ENCODE measurements around the gene KCNMA1. TPM values are rescaled to one million over a fixed set of nuclear protein-coding genes. Genes with fewer than 3 reads are reported as not detected.

Gene KCNMA1
- total RNA-seq, 1 experiment from 2014 or later = 0.45 TPM

DNA sequence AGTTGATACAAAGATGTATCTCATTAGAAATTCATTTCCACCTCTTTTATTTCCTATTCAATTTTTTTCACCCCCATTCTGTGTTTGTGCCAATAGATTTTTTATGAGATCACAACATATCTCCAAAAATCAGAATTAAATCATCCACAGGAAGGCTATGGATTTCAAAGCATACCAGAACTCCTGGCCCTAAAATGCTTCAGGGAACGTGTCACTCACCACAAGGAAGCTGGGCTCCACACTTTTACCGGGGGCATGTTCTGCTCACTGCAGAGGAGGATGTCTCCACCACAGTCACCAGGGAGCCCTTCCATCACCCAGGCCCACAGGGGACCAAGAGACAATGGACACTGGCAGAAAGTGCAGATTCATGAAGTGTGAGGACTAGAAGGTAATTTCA lies 456.8 kb downstream of the KCNMA1 start:
- no TSS peak for BruUV-seq (replicated peaks)
- TF ChIP-seq, protein P1, sequence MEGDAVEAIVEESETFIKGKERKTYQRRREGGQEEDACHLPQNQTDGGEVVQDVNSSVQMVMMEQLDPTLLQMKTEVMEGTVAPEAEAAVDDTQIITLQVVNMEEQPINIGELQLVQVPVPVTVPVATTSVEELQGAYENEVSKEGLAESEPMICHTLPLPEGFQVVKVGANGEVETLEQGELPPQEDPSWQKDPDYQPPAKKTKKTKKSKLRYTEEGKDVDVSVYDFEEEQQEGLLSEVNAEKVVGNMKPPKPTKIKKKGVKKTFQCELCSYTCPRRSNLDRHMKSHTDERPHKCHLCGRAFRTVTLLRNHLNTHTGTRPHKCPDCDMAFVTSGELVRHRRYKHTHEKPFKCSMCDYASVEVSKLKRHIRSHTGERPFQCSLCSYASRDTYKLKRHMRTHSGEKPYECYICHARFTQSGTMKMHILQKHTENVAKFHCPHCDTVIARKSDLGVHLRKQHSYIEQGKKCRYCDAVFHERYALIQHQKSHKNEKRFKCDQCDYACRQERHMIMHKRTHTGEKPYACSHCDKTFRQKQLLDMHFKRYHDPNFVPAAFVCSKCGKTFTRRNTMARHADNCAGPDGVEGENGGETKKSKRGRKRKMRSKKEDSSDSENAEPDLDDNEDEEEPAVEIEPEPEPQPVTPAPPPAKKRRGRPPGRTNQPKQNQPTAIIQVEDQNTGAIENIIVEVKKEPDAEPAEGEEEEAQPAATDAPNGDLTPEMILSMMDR (IDR thresholded peaks at IDR 0.05; ENCODE audit: unreplicated experiment) = no peak
- no peak overlapping the region for H3K27ac Mint-ChIP-seq (ENCODE audit: unreplicated experiment)
- CTCF ChIA-PET = no interaction called here
- no peak overlapping the region for H3K4me3 Mint-ChIP-seq (ENCODE audit: low read depth, unreplicated experiment)
- intact Hi-C loops (cut with micrococcal nuclease; ENCODE audit: unreplicated experiment) = no loop called here
- H3K4me1 Mint-ChIP-seq (ENCODE audit: low read depth, unreplicated experiment) = peaks cover 6% of the 10 kb centered on the region
- H3K36me3 Mint-ChIP-seq (ENCODE audit: insufficient read depth, unreplicated experiment) = no peaks in the 10 kb centered on the region
- DNase-seq = no peak
- no peaks in the 10 kb centered on the region for H3K9me3 Mint-ChIP-seq (ENCODE audit: low read depth, unreplicated experiment)
- no peaks in the 10 kb centered on the region for H3K27me3 Mint-ChIP-seq (ENCODE audit: unreplicated experiment)

DNA sequence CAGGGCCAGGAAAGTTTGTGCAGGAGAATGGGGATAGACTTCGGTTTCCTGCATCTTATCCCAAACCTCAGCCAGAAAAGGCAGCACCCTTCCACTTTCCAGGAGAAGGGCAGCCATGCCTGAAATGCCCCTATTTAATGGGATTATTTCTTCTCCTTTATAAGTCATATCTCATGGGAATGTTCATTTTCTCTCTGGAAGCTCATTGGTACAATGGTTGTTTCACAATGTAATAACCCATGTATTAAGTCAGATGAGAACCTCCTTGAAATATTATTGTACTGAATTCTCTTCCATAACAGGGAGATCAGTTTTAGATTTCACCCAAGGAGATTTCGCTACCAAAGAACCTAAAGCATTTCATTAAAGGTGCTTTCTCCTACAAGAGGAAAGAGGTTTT lies 457.5 kb downstream of the KCNMA1 start:
- H3K27me3 Mint-ChIP-seq (ENCODE audit: unreplicated experiment) = no peaks in the 10 kb centered on the region
- no peaks in the 10 kb centered on the region for H3K36me3 Mint-ChIP-seq (ENCODE audit: insufficient read depth, unreplicated experiment)
- no peak for DNase-seq
- no peaks in the 10 kb centered on the region for H3K9me3 Mint-ChIP-seq (ENCODE audit: low read depth, unreplicated experiment)
- no peak overlapping the region for H3K4me3 Mint-ChIP-seq (ENCODE audit: low read depth, unreplicated experiment)
- no peaks in the 10 kb centered on the region for H3K4me1 Mint-ChIP-seq (ENCODE audit: low read depth, unreplicated experiment)
- no TSS peak for BruUV-seq (replicated peaks)
- CTCF ChIA-PET = interaction anchor here (0.6 kb wide), 1 partner anchor 417 kb away, joined by 3 read pairs; no protein-coding TSS in a partner anchor
- no peak overlapping the region for H3K27ac Mint-ChIP-seq (ENCODE audit: unreplicated experiment)
- intact Hi-C loops (cut with micrococcal nuclease; ENCODE audit: unreplicated experiment) = no loop called here
- TF ChIP-seq, protein P1 (IDR thresholded peaks at IDR 0.05; ENCODE audit: unreplicated experiment) = no peak

DNA sequence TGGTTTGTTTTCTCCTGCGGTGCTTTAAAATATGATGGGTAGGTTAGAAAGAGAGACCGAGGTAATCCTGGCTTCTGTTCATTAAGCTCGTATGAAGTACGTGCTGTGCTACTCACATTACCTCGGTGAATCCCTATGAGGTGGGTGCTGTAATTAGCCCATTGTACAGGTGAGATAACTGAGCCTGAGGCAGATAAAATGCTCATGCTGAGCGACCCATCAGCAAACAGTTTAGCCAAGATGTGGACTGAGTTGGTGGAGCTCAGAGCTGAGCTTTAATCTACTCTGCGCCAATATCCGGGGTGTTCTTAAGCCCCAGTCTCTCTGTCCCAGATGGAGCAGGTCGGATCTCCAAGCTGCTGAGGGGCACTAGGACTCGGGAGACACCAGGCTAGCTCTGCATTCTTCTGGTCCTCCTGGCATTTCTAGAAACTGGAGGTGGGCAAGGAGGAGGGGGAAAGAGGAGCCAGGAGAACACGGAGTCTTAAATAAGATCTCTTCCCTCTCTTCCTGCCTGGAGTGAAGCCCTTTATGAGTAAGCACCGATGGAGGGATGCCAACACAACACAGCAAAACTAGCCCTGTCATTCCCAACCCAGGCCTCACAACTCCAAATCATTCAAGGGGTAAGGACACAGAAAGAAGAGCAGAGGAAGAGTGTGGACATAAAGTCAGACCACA lies 458.5 kb downstream of the KCNMA1 start:
- CTCF ChIA-PET = no interaction called here
- TF ChIP-seq, protein P1 (IDR thresholded peaks at IDR 0.05; ENCODE audit: unreplicated experiment) = no peak
- no peak for DNase-seq
- Mint-ChIP-seq H3K27me3 (ENCODE audit: unreplicated experiment) (no peaks in the 10 kb centered on the region), H3K27ac (ENCODE audit: unreplicated experiment) (no peak overlapping the region), H3K4me1 (ENCODE audit: low read depth, unreplicated experiment) (no peaks in the 10 kb centered on the region), H3K9me3 (ENCODE audit: low read depth, unreplicated experiment) (no peaks in the 10 kb centered on the region), H3K36me3 (ENCODE audit: insufficient read depth, unreplicated experiment) (no peaks in the 10 kb centered on the region), H3K4me3 (ENCODE audit: low read depth, unreplicated experiment) (no peak overlapping the region)
- intact Hi-C loops (cut with micrococcal nuclease; ENCODE audit: unreplicated experiment) = no loop called here
- BruUV-seq (replicated peaks) = no TSS peak

DNA sequence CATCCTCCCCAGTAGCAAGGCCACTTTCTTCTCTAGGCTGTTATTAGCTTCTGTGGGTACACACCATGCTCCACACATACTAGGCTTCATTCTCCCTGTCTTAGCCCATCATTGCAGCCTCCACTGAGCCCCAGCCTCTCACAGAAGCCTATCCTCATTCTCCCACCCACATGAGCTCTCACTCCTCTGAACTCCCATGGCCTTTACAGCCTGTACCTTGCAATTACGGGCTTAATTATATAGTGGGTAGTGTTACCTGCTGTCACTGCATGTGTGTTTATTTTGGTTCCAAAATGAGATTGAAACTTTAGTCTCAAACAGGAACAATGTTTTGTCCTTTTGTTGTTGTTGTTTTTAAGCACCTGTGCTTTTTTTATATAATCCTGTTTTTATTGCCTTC lies 460.0 kb downstream of the KCNMA1 start:
- intact Hi-C loops (cut with micrococcal nuclease; ENCODE audit: unreplicated experiment) = no loop called here
- Mint-ChIP-seq H3K36me3 (ENCODE audit: insufficient read depth, unreplicated experiment) (no peaks in the 10 kb centered on the region), H3K9me3 (ENCODE audit: low read depth, unreplicated experiment) (no peaks in the 10 kb centered on the region), H3K4me1 (ENCODE audit: low read depth, unreplicated experiment) (no peaks in the 10 kb centered on the region), H3K27ac (ENCODE audit: unreplicated experiment) (no peak overlapping the region), H3K4me3 (ENCODE audit: low read depth, unreplicated experiment) (no peak overlapping the region), H3K27me3 (ENCODE audit: unreplicated experiment) (no peaks in the 10 kb centered on the region)
- DNase-seq = no peak
- CTCF ChIA-PET = interaction anchor here (0.7 kb wide), 1 partner anchor 1203 kb away, joined by 8 read pairs; no protein-coding TSS in a partner anchor
- TF ChIP-seq, protein P1 (IDR thresholded peaks at IDR 0.05; ENCODE audit: unreplicated experiment) = no peak
- BruUV-seq (replicated peaks) = no TSS peak
